Activated CD4-positive, CD25-positive, alpha-beta regulatory T cell treated with anti-CD3 and anti-CD28 coated beads, Interleukin-2, amount 50 U/mL, for 16 hours (primary cell): Measurements from ENCODE around the gene CTAG1B.
"Not testable (repeated sequence)": the region's sequence is repeated elsewhere in the genome, so short reads cannot be mapped to it uniquely, and the experiment has no call there.

Experiments used
- DNase-seq: peaks from one replicate; pipeline ENCODE4 v3.0.0-alpha.2; 2020; ENCODE audit warnings: low read depth, low spot score

CTAG1B gene

GRCh38 chrX:154584585-154585183 lies 34.4 kb downstream of the CTAG1B start, which contains the start of gene CTAG1A:
CTAG1A (plus strand) TSS chrX:154585133; CDS start chrX:154585207, 74 bp downstream.
- not testable (repeated sequence) for DNase-seq

GRCh38 chrX:154582994-154583393 lies 36.1 kb downstream of the CTAG1B start:
- DNase-seq = not testable (repeated sequence)

GRCh38 chrX:154575076-154575475 lies 44.0 kb downstream of the CTAG1B start:
- DNase-seq = not testable (repeated sequence)

- not testable (repeated sequence) for DNase-seq
Observed at GRCh38 chrX:154573061-154573460, 46.0 kb downstream of the CTAG1B start.

- DNase-seq = not testable (repeated sequence)
Observed at GRCh38 chrX:154570361-154570760, 48.7 kb downstream of the CTAG1B start.
